SK-N-SH (cell line): Measurements from ENCODE around the gene NTRK2. TPM values are rescaled to one million over a fixed set of nuclear protein-coding genes. Genes with fewer than 3 reads are reported as not detected.

ENCODE experiments used
- CTCF ChIA-PET: fragments of 300-600, 350-600 bp; formaldehyde crosslinking; extraction: SDS; loops from one replicate; lab custom pipeline; 2021; lab: Yijun Ruan, JAX
- POLR2A ChIA-PET: fragments of 350-600 bp; sonication (Branson Sonifier 250); formaldehyde crosslinking; extraction: SDS; loops from one replicate; lab custom pipeline; 2020; ENCODE audit warnings: antibody characterized with exemption, inconsistent platforms; lab: Yijun Ruan, JAX
- DNase-seq: peaks from one replicate; pipeline ENCODE4 v3.0.0; 2012
- H2AFZ ChIP-seq: fragments of 200-600 bp; sonication (generic); 2 replicates; pipeline ENCODE4 v1.8.1; 2016; ENCODE audit warnings: antibody characterized with exemption, mild to moderate bottlenecking, low read depth
- H3F3A ChIP-seq: fragments of 200-600 bp; sonication (generic); replicated peaks from 2 replicates; pipeline ENCODE3; 2016; ENCODE audit warnings: antibody characterized with exemption, mild to moderate bottlenecking; ENCODE audit not compliant: insufficient read depth
- H3K27ac ChIP-seq, 2 experiments: fragments of 200-500 bp in 1 of 2; fragments of 200-600 bp in 1 of 2; sonication (Bioruptor generic) in 1 of 2; sonication (generic), shearing (Covaris generic) in 1 of 2; 2 replicates each; pipeline versions ENCODE4 v1.5.1 to v1.6.1; 2014 to 2016; ENCODE audit warnings: low read depth in 2 of 2, inconsistent platforms in 1 of 2, low read length in 1 of 2, mild to moderate bottlenecking in 1 of 2, mixed read lengths in 1 of 2
- H3K27me3 ChIP-seq: fragments of 200-600 bp; sonication (generic), shearing (Covaris generic); 2 replicates; pipeline ENCODE4 v1.6.1; 2016; ENCODE audit warnings: mixed run types; ENCODE audit not compliant: insufficient read depth
- H3K36me3 ChIP-seq, 2 experiments: fragments of 200-500 bp in 1 of 2; fragments of 200-600 bp in 1 of 2; sonication (Bioruptor generic) in 1 of 2; sonication (generic) in 1 of 2; replicated peaks in 1 of 2; 2 replicates each; pipeline versions ENCODE3 to v1.5.1; 2014 to 2016; ENCODE audit warnings: low read length in 1 of 2, mild to moderate bottlenecking in 1 of 2; ENCODE audit not compliant: insufficient read depth in 2 of 2, control insufficient read depth in 1 of 2
- H3K4me1 ChIP-seq, 2 experiments: fragments of 200-500 bp in 1 of 2; fragments of 200-600 bp in 1 of 2; sonication (Bioruptor generic) in 1 of 2; sonication (generic), shearing (Covaris generic) in 1 of 2; 2 replicates each; pipeline versions ENCODE4 v1.5.1 to v1.6.1; 2014 to 2016; ENCODE audit warnings: low read depth in 1 of 2, low read length in 1 of 2, mixed run types in 1 of 2; ENCODE audit not compliant: insufficient read depth in 2 of 2, control insufficient read depth in 1 of 2
- H3K4me2 ChIP-seq: fragments of 200-600 bp; sonication (generic), shearing (Covaris generic); 2 replicates; pipeline ENCODE4 v1.6.1; 2017; ENCODE audit warnings: mixed run types
- H3K4me3 ChIP-seq, 2 experiments: fragments of 200-500 bp in 1 of 2; fragments of 200-600 bp in 1 of 2; sonication (Bioruptor generic) in 1 of 2; sonication (generic), shearing (Covaris generic) in 1 of 2; 2 replicates each; pipeline versions ENCODE4 v1.5.1 to v1.8.1; 2014 to 2016; ENCODE audit warnings: low read depth in 2 of 2, inconsistent platforms in 1 of 2, low read length in 1 of 2, mild to moderate bottlenecking in 1 of 2, mixed read lengths in 1 of 2, moderate library complexity in 1 of 2
- H3K79me2 ChIP-seq: fragments of 200-600 bp; sonication (generic); 2 replicates; pipeline ENCODE4 v1.8.1; 2017; ENCODE audit warnings: mild to moderate bottlenecking; ENCODE audit not compliant: insufficient read depth
- H3K9ac ChIP-seq: fragments of 200-600 bp; sonication (generic); 2 replicates; pipeline ENCODE4 v1.6.1; 2017; ENCODE audit warnings: mixed run types
- H3K9me2 ChIP-seq: fragments of 200-600 bp; sonication (generic); 2 replicates; pipeline ENCODE4 v1.6.1; 2017; ENCODE audit warnings: mixed run types
- H3K9me3 ChIP-seq: fragments of 200-600 bp; sonication (generic); 2 replicates; pipeline ENCODE4 v1.6.1; 2017; ENCODE audit warnings: mixed run types, mild to moderate bottlenecking, moderate library complexity
- H4K20me1 ChIP-seq: fragments of 200-600 bp; sonication (generic); 2 replicates; pipeline ENCODE4 v1.6.1; 2017; ENCODE audit warnings: mild to moderate bottlenecking, mixed run types; ENCODE audit not compliant: insufficient read depth
- ELF1 ChIP-seq: IDR thresholded peaks from 2 replicates; pipeline ENCODE4 v1.4.0; 2012
- EZH2phosphoT487 ChIP-seq: fragments of 200-600 bp; sonication (generic); IDR thresholded peaks from 2 replicates; pipeline ENCODE4 v1.6.1; 2017; ENCODE audit warnings: low read depth, mixed run types, mild to moderate bottlenecking, antibody characterized with exemption, moderate library complexity, borderline replicate concordance
- FOSL2 ChIP-seq: IDR thresholded peaks from 2 replicates; pipeline ENCODE4 v1.4.0; 2012; ENCODE audit warnings: low read depth, mild to moderate bottlenecking, moderate library complexity, borderline replicate concordance
- FOXJ3 ChIP-seq: sonication (generic); formaldehyde crosslinking; IDR thresholded peaks from 2 replicates; pipeline ENCODE4 v1.5.1; 2020; ENCODE audit warnings: mild to moderate bottlenecking, missing genetic modification reagents
- FOXM1 ChIP-seq: IDR thresholded peaks from 2 replicates; pipeline ENCODE4 v1.4.0; 2012; ENCODE audit warnings: low read depth, mild to moderate bottlenecking
- MEF2A ChIP-seq: IDR thresholded peaks from 2 replicates; pipeline ENCODE4 v1.4.0; 2012; ENCODE audit warnings: low read depth, borderline replicate concordance
- MXI1 ChIP-seq: IDR thresholded peaks from 2 replicates; pipeline ENCODE4 v1.6.1; 2012; ENCODE audit warnings: mild to moderate bottlenecking, low read depth, low read length, improper control_type of control experiment
- NFIC ChIP-seq: IDR thresholded peaks from 2 replicates; pipeline ENCODE4 v1.4.0; 2012; ENCODE audit warnings: borderline replicate concordance
- RAD21 ChIP-seq: IDR thresholded peaks from 2 replicates; pipeline ENCODE4 v1.6.1; 2012; ENCODE audit warnings: mild to moderate bottlenecking, low read length
- RCOR1 ChIP-seq: fragments of 150-350 bp; IDR thresholded peaks from 2 replicates; pipeline ENCODE4 v1.6.1; 2017; ENCODE audit warnings: antibody characterized with exemption, low read length
- RFX5 ChIP-seq: IDR thresholded peaks from 2 replicates; pipeline ENCODE4 v1.6.1; 2012; ENCODE audit warnings: mild to moderate bottlenecking, improper control_type of control experiment, low read length
- TCF12 ChIP-seq: IDR thresholded peaks from 2 replicates; pipeline ENCODE4 v1.4.0; 2012
- YY1 ChIP-seq: IDR thresholded peaks from 2 replicates; pipeline ENCODE4 v1.4.0; 2012; ENCODE audit warnings: low read depth, mild to moderate bottlenecking
- WGBS: methylation state at CpG from one replicate; pipeline ENCODE4 v1.1.6; 2017; ENCODE audit warnings: low lambda C conversion rate; 5-methylcytosine and 5-hydroxymethylcytosine counted together
- polyA plus RNA-seq, 3 experiments: library from polyadenylated mRNA; depleted of rRNA; stranded (reverse); fragments of >200 nt; gene quantifications; 2 replicates each; pipeline ENCODE4 v1.2.3, GENCODE V29; 2012
- TF ChIP-seq, protein P1 (sequence below): IDR thresholded peaks from 2 replicates; pipeline ENCODE4 v1.6.1; 2012; ENCODE audit warnings: mild to moderate bottlenecking, low read depth, low read length, moderate library complexity
- TF ChIP-seq, protein P2 (sequence below): IDR thresholded peaks from 2 replicates; pipeline ENCODE4 v1.4.0; 2012; ENCODE audit warnings: low read depth, borderline replicate concordance

NTRK2 gene
- polyA plus RNA-seq, 1 of the 3 experiments (the other 2 are of a cell fraction): 0.05 TPM

DNA sequence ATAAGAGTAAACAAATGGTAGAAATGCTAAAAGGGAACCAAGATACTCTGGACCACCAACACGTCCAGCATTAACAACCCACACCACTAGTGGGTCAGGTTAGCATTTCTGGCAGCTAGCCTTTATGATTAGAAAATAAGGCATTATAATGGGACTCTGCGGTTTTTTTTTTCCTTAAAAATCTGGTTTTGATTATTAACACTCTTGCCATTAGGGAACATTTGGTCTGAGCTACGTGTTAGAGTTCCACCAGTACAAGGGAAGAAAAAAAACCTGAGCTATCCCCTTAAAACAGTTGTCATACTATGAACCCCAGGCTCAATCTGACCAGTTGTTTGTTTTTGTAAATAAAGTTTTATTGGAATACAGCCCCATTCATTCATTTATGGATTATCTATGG lies 110.4 kb downstream of the NTRK2 start:
- Histone ChIP-seq H4K20me1 (no peaks in the 10 kb centered on the region), H3K4me1 (no peaks in the 10 kb centered on the region), H3K9me2 (no peaks in the 10 kb centered on the region), H3K9me3 (no peaks in the 10 kb centered on the region), H3K36me3 (no peaks in the 10 kb centered on the region), H3K4me3 (no peak overlapping the region), H3K27ac (no peak overlapping the region), H3K79me2 (no peaks in the 10 kb centered on the region), H3F3A (no peaks in the 10 kb centered on the region), H3K9ac (no peak overlapping the region), H3K27me3 (no peaks in the 10 kb centered on the region), H3K4me2 (no peak overlapping the region), H2AFZ (no peak overlapping the region)
- ChIA-PET CTCF (interaction anchor here (0.8 to 3.8 kb wide), 11 partner anchors 8 to 480 kb away, joined by 3 to 23 read pairs (median 5); partner anchors contain the start of gene NTRK2), POLR2A (no interaction called here)
- no peak for DNase-seq
- TF ChIP-seq FOXJ3 (CRISPR knock-in tag): no peak
- WGBS: 25% methylated on average over 3 of the region's 3 CpGs

DNA sequence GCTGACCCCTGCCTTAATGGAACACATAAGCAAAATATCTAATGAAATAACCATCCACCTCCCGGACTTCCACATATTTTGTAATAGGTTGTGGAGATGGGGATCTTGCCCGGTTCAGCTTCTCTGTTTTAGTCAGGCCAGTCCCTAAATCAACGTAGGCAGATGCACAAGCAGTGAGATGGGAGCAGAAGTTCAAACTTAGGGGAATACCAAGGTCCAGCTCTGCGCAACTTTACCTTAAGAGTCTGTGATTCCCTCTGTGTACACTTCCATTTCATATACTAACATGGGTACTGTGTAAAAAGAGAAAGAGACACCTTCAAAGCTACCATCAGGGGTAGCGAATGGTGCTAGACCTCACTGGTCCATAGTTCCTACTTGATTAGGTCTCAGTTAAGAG lies 110.9 kb downstream of the NTRK2 start:
- no peak overlapping the region for H3K27ac ChIP-seq
- H3K4me1 ChIP-seq: no peaks in the 10 kb centered on the region
- CTCF ChIA-PET: interaction anchor here (0.7 to 3.8 kb wide), 14 partner anchors 8 to 479 kb away, joined by 3 to 23 read pairs (median 4); partner anchors contain the start of gene NTRK2
- H3K36me3 ChIP-seq: no peaks in the 10 kb centered on the region
- no peak overlapping the region for H3K9ac ChIP-seq
- no peaks in the 10 kb centered on the region for H3K79me2 ChIP-seq
- H3K27me3 ChIP-seq: no peaks in the 10 kb centered on the region
- no peaks in the 10 kb centered on the region for H4K20me1 ChIP-seq
- no peak overlapping the region for H2AFZ ChIP-seq
- TF ChIP-seq NFIC: no peak
- TF ChIP-seq FOXM1: no peak
- TF ChIP-seq, protein P1, sequence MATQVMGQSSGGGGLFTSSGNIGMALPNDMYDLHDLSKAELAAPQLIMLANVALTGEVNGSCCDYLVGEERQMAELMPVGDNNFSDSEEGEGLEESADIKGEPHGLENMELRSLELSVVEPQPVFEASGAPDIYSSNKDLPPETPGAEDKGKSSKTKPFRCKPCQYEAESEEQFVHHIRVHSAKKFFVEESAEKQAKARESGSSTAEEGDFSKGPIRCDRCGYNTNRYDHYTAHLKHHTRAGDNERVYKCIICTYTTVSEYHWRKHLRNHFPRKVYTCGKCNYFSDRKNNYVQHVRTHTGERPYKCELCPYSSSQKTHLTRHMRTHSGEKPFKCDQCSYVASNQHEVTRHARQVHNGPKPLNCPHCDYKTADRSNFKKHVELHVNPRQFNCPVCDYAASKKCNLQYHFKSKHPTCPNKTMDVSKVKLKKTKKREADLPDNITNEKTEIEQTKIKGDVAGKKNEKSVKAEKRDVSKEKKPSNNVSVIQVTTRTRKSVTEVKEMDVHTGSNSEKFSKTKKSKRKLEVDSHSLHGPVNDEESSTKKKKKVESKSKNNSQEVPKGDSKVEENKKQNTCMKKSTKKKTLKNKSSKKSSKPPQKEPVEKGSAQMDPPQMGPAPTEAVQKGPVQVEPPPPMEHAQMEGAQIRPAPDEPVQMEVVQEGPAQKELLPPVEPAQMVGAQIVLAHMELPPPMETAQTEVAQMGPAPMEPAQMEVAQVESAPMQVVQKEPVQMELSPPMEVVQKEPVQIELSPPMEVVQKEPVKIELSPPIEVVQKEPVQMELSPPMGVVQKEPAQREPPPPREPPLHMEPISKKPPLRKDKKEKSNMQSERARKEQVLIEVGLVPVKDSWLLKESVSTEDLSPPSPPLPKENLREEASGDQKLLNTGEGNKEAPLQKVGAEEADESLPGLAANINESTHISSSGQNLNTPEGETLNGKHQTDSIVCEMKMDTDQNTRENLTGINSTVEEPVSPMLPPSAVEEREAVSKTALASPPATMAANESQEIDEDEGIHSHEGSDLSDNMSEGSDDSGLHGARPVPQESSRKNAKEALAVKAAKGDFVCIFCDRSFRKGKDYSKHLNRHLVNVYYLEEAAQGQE: no peak
- TF ChIP-seq FOXJ3 (CRISPR knock-in tag): no peak
- TF ChIP-seq, protein P2, sequence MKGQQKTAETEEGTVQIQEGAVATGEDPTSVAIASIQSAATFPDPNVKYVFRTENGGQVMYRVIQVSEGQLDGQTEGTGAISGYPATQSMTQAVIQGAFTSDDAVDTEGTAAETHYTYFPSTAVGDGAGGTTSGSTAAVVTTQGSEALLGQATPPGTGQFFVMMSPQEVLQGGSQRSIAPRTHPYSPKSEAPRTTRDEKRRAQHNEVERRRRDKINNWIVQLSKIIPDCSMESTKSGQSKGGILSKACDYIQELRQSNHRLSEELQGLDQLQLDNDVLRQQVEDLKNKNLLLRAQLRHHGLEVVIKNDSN: no peak
- no peak for TF ChIP-seq ELF1
- no peaks in the 10 kb centered on the region for H3F3A ChIP-seq
- 61% methylated on average over 5 of the region's 5 CpGs for WGBS
- no peaks in the 10 kb centered on the region for H3K9me3 ChIP-seq
- no peak overlapping the region for H3K4me3 ChIP-seq
- POLR2A ChIA-PET: no interaction called here
- DNase-seq: no peak
- H3K4me2 ChIP-seq: no peak overlapping the region
- no peaks in the 10 kb centered on the region for H3K9me2 ChIP-seq

DNA sequence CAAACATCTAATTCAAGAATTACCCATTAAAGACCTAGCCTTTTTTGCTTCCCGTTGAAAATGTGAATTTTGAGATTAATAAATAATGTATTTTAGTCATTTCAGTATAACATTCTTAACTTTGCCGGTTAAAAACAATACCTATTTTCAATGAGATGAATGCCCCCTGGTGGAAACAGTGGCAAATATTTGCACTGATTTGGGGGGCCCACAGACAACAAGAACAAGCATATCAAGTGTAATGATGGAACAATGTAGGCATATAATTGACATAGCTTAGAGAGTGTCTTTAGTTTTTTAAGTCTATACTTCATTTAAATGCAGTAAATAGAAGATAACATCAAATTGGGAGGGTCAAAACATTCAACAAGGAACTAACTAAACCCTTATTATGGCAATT lies 111.9 kb downstream of the NTRK2 start:
- no peak overlapping the region for H2AFZ ChIP-seq
- no peak overlapping the region for H3K4me2 ChIP-seq
- CTCF ChIA-PET: interaction anchor here (0.8 to 3.8 kb wide), 15 partner anchors 11 to 386 kb away, joined by 3 to 21 read pairs (median 4); no protein-coding TSS in a partner anchor
- no peaks in the 10 kb centered on the region for H3K79me2 ChIP-seq
- H4K20me1 ChIP-seq: no peaks in the 10 kb centered on the region
- no peak overlapping the region for H3K9ac ChIP-seq
- no peaks in the 10 kb centered on the region for H3K27me3 ChIP-seq
- WGBS: 23% methylated on average over 2 of the region's 2 CpGs
- no peaks in the 10 kb centered on the region for H3K9me3 ChIP-seq
- H3K9me2 ChIP-seq: no peaks in the 10 kb centered on the region
- POLR2A ChIA-PET: no interaction called here
- no peaks in the 10 kb centered on the region for H3K36me3 ChIP-seq
- H3K4me3 ChIP-seq: no peak overlapping the region; a peak in 1 of 4 replicates
- H3F3A ChIP-seq: no peaks in the 10 kb centered on the region
- DNase-seq: peak; percentile 15
- H3K4me1 ChIP-seq: no peaks in the 10 kb centered on the region
- no peak overlapping the region for H3K27ac ChIP-seq
- TF ChIP-seq, protein P1: no peak
- no peak for TF ChIP-seq EZH2phosphoT487
- no peak for TF ChIP-seq MEF2A
- TF ChIP-seq RAD21: peak; percentile 60
- TF ChIP-seq MXI1: no peak
- no peak for TF ChIP-seq TCF12
- TF ChIP-seq FOSL2: no peak
- TF ChIP-seq RCOR1: no peak
- no peak for TF ChIP-seq YY1
- TF ChIP-seq RFX5: no peak
